HG03565 (cell line): Measurements from ENCODE around the gene HOXC11.

Source experiments
- ATAC-seq: cut with Tn5 transposase; IDR thresholded peaks from one replicate; pipeline ENCODE4 v1.9.1; 2021; ENCODE audit warnings: mild to moderate bottlenecking, moderate library complexity; ENCODE audit not compliant: unreplicated experiment

HOXC11 gene

DNA sequence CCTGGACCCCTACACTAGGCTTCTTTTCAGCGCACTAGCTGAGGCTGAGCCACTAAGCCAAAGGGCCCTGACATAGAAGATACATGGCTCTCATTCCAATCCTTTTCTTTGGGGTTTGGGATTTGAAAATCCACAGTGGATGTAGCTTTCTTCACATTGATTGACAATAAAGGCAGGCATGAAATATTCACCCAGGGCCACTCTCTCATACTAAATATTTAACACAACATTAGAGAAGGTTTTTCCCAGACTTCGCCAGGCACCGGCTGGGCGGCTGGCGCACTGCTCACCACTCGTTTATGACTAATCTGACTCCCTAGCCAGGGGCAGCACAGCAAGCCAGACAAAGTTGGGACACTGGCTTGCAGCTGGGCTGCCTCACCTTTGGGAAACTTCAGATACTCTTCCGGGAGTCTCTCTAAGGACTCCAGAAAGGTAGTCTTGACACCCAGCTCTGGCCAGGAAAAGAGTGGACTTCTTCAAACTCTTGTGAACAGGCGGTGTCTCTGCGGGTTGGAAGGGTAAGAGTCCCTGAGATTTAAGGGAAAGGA lies 699 bp upstream of the HOXC11 start:
- ATAC-seq: no peak

DNA sequence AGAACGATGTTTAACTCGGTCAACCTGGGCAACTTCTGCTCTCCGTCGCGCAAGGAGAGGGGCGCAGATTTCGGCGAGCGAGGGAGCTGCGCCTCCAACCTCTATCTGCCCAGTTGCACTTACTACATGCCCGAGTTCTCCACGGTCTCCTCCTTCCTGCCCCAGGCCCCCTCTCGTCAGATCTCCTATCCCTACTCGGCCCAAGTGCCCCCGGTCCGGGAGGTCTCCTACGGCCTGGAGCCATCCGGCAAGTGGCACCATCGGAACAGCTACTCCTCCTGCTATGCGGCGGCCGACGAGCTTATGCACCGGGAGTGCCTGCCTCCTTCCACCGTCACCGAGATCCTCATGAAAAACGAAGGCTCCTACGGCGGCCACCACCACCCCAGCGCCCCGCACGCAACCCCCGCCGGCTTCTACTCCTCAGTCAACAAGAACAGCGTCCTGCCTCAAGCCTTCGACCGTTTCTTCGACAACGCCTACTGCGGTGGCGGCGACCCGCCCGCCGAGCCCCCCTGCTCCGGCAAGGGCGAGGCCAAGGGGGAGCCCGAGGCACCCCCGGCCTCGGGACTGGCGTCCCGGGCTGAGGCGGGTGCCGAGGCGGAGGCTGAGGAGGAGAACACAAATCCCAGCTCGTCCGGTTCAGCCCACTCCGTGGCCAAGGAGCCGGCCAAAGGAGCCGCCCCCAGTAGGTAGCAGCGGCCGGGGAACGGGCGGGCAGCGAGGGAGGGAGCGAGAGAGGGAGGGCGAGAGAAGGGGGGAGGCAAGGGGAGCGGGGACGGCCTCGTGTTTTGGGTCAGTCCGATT lies 513 bp downstream of the HOXC11 start:
- ATAC-seq: no peak

DNA sequence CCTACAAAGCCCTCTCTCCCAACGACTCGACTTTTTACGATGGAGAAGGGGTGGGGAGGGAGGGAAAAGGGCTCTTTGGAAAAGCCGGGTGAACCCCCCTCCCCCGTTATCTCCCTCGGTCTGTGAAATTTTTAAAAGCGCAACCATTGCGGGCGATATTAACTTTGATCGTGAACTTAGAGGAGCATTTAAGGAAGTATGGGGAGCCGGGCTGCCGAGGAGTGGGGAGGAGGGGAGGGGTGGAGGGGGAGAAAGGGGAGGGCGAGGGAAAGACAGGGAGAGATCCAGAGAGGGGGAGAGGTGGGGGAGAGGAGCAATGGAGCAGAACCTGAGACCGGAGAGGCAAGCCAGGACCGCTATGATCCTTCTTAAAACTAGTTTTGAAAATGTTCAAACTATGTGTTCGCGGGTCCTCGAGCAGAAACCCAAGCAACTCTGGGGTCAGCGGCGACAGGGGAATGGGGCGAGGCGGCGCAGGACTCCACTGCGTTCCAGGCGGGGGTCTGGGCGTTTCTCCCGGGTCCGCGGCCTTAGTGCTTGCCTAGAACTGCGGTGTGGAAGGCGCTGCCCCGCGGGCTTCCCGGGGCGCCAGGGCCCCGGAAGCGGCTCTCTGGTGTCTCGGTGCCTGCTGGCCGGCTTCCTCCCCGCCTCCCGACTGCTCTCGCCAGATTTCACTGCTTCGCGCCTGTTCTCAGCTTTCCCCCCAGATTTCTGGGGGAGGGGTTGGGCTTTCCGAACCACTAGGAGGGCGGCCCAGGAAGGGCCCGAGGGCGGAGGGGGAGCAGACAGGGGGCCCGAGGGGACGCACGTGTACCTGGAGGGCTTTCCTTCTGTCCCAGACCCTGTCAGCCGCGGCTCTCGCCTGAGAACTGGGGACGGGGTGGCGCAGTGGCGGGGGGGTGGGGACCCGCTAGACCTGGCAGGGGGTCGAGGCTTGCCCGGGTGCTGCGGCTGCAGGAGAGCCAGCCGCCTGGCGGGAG lies 1.4 kb downstream of the HOXC11 start, which contains the start of gene HOTAIR:
Gene HOTAIR (minus strand): TSS at position 871 of the 980 bp plus-strand sequence.
- no peak for ATAC-seq

DNA sequence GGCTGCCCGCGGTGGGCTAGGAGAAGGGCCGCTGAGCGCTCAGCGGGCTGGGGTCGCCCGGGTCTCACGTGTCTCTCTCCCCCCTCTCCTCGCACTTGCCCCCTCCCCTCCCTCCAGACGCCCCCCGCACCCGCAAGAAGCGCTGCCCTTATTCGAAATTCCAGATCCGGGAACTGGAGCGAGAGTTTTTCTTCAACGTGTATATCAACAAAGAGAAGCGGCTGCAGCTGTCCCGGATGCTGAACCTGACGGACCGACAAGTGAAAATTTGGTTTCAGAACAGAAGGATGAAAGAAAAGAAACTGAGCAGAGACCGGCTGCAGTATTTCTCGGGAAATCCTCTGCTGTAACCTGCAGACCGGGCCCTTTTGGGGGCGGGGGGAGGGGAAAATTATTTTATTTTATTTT lies 2.1 kb downstream of the HOXC11 start:
- ATAC-seq: no peak

DNA sequence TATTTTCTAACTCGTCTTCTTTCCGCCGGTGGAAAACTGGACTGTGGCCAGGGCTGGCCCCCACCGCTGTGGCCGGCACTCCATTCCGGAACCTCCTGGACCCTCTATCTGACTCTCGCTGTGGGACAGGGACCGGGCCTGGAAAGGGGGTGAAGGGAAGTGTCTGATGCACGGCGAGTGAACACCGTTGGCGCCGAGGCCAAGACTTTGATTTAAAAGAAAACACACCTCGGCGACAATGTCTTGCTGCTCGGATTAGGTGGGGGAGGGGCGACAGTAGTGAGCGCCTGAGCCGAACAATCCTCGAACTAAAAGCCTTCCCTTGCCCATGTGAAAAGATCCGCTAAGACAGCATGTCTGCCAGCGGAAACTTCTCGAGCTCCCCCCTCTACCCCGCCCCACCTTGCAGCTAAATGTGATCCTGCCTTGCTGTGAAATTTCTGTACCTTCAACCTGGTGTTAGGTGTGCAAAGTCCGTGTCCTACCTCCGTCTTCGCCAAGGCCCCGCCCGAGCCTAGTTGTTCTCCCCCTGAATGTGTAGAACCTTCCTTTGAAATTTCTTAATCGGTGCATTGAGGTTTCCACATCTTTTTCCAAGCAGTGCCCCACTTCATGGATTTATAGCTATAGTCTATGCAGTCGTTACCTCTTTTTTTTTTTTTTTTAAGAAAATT lies 2.7 kb downstream of the HOXC11 start:
- ATAC-seq: no peak

DNA sequence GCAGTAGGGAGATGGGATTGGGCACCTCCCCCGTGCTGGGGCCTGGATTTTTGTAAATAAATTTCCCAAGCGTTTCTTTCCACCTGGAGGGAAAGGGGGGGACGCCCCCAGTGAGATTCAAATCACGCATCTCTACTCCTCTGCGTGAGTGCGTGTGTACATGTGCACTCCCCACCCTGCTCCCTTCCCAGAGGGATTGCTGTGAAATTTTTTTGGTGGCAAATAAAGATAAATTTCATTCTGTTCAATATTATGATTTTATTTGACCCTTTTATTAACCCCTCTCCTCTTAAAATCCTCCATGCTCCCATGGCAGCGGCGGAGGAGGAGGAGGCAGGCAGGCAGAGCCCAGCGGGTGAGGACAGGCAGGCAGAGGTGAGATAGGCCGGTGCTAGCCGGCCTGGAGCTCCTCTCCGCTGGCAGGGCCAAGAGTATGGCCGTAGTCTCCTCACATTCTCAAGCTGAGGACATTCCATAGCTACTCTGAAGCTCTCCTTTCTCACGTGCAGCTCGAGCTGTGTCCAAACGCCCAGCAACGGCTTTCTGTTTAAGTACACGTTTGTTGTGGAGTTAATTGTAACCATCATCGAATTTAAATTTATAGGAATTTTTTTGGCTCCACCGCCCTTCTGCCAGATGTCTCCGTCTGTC lies 3.4 kb downstream of the HOXC11 start:
- no peak for ATAC-seq

DNA sequence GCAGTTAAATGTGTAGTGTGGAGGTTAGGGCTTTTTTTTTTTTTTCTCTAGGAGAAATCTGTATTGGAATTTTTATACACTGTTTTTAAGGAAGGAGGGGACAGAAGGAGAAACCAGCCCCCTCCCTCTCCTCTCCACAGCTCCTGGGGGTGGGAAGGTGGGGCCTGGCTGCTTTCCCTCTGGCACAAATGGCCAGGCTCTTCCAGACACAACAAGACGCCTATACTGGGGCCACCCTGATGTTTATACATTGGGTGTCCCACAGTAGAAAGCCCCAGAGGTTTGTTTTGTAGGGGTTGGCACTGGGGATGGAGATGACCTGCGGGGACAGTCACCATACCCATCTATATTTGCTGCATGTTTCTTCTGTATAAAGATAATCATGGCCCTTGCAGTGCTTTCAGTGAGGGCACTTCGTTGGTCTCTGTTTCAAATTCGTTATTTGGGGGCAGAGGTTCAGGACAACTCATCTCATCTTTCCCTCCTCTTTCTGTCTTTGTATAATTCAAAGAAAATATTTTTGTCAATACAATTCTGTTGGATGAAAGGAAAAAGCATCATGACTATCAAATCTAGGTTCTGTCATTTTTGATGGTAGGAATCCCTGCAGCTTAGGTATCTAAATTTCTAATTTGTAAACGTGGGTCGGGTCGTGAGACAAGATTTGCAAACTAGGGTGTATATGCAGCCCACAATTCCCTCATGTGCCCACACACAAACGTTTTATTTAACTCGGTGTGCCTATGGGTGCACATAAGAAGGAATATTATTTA lies 4.1 kb downstream of the HOXC11 start:
- no peak for ATAC-seq

DNA sequence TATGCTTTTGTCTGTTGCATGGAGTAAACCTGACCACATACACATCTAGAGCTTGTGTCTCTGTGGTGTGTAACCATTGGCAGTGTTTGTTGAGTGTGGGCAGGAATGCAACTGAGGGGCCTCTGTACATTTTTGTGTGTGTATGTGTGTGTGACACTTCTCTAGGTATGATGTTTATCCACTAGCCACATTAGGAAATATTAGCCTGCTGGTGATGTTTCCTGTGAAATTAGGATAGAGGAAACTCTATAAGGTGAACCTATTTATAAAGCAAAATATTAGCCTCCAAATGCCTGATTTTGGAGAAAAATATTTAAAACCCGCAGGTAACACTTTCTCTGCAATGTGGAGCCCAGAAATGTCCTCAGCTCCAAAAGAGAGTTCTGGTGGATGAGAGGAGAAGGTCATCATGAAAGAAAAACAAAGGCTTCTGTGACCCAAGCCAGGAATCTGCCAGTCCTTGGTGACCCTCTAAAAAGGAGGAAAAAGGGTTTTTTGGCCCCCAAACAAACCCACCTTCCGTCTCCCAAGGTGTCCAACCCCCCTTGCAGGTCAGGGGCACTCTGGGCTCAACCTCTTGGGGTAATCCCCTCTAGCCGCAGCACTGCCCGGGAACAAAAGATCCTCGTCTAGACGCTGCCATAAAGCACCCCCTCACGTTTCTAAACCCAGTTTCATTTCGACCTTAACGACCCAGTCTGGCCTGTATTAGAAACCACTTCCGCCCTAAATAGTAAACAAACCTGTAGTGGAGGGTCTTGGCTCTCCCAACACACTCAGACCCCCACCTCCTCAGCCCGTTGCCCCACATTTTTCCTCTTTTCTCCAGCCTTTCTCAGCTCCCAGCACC lies 4.9 kb downstream of the HOXC11 start:
- no peak for ATAC-seq

DNA sequence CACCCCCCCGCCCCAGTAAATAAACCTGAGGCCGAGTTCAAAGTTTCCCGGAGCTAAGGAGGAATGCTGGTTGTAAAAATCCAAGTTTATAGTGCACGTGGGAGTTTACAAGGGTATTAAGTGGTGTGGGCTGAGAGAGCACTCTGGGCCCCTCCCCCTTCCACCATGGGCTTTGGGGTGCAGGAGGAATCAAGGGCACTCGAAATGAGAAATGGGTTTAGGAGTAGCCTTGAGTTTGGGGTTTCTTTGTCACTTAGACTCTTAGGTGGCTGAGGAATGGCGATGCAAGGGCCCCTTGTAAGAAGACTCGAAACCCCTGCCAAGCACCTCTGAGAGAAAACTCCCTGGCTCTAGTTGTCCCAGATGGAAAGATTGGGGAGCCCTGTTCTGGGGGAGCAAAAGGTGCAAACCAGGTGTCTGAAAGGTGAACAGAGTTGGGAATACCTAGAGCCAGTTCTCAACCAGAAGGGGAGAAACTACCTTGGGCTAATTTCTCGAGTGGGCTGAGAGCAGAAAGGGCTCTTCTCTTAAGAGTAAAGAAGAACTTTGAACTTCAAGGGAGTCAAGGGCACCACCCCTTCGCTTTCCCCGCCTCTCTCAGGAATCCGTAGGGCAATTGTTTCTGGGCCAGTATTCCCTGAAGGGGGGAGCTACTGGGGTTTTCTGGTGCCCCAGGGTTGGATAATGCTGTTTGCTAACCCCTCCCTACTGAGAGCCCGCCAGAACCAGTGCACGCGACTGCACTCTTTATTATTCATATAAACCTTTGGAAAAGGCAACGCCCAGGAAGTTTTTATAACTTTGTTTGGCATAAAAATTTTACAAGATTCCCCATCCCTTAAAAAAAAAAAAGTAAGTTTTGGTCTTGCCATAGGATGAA lies 5.8 kb downstream of the HOXC11 start:
- no peak for ATAC-seq

DNA sequence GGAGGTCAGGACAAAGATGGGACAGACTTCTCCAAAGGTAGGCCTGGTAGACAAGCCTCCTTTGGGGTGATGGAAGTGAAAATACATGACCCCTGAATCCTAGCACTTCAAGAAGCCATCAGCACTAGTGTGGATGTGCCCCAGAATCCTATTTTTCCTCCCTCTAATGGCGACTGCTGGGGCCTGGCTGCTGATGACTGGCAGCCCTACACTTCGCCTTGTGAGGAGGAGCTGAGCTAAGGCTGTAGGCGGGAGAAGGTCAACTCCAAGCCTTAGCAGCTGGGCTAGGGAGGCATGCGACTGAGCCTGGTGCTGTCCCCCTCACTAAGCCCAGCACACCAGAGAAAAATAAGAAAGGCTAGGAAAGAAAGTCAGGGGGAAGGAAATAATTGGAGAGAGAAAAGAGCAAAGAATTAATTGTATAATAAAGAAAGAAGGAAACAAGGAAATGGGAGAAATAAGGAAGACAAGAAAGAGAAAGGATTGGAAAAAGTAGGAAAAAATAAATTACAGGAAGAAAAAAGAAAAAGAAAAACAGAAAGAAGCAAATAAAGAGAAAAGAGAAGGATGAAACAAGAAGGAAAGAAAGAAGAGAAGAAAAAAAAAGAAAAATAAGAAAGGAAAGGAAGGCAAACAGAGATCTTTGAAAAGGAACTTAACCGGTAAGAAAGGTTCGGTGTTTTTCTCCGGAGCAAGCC lies 7.3 kb downstream of the HOXC11 start:
- ATAC-seq: no peak

DNA sequence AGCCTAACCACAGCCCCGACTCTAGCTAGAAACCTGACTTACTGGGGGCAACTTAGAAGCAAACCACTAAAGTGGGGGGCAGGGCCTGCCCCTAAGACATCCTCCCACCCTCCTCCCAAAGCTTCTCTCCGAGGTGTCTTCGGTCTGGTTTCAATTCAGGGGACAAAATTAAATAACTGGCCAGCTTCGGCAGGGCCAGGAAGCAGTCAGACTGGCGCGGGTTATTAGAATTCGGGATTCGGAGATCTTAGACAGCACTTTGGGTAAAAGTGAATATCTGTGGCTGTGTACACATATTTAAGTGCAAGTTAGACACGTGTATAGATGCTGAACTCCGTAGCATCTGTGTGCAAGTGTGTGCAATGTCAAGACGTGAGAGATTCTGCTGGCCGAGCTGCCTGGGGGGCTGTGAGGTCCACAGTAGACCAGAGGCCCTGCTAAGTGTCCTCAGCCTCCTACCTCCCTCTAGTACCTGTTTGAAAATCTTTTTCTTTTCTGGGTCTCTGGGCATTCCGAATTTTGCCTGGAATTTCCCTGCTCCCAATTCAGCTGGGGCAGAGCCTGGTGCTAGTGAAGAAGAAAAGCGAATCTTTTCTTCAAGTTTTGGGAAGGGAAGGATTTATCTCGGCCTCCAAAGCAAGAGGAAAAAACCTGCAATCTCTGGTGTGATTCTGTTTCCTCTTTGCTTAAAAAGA lies 8.0 kb downstream of the HOXC11 start:
- no peak for ATAC-seq

DNA sequence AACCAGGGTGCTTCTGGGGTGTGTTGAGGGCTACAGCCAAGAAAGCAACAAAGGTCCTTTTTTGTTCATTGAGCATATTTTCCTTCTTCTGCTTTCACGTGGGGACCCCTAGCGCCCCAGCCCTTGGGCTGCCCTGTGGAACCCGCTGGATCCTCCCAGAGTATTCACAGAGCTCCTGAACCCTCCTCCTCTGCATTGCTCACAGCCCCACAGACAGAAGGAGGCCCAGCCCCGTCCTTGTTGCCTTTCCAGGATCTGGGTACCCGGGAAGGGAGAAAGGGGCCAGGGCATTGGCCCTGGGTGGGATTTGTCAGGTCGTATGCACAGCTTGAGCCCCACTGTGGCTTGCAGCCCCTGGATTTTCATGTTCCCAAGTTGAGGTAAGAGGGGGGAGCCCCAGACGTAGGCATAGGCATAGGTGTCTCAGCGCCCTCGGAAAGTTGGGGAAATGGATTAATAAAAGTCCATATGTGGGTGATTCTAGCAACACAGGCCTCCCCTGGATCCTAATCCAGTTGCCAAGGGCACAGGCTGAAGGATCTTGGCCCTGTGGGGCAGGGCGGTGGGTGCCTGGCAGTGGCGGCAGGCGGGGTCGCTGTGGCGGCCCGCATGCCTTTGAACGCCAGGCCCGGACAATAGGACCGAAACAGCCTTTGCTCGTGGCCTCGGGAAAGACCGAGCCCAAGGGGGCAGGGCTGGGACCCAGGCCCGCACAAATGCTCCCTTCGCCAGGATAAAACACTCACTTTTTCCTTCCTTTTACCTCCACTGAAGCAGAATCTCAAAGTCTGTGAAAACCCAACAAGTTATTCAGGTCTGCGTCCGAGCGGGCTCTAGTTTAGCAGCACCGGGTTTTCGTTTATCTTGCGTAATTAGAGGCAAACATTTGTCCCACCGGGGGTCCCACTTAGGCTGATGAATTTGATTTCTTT lies 9.0 kb downstream of the HOXC11 start:
- ATAC-seq: no peak

DNA sequence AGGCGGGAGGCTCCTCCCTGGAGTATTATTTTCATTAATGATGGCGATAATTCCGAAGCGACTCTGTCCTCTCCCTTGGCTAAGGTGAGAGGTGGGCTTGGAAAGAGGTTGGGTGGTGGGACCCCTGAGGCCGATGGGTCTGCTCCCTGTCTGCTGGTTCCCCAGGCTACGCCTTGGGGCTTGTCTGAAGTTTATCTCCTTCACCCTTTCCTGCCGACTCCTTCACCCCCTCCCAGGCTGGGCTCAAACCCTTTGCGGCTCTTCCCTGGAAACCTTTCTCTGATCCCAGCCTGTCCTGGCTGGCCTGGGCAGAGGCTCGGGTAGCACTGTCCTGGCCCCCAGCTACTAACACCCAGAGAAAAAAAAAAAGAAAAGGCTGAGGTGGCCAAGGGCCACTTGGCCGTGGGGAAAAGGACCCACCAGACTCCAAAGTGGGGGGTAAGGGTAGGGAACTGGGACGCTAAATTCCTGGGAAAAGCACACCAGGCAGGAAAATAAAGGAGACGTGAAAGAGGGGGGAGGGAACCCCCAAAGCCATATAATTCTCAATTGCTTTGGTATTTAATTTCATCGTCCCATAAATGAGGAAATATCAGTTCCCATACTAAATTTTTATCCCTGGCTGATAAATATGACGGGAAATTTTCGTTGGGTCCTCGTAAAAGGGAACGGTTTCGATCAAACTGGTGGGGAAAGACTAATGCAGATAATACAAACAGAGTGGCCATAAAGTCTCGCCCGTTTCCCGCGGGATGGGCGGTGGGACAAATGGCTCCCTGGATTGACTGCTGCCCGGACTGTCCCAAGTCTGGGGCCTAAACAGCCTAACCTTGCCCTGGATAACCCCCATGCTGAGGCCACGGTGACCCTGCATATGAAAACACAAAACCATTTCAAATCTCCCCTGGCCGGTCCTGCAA lies 10.0 kb downstream of the HOXC11 start:
- no peak for ATAC-seq

DNA sequence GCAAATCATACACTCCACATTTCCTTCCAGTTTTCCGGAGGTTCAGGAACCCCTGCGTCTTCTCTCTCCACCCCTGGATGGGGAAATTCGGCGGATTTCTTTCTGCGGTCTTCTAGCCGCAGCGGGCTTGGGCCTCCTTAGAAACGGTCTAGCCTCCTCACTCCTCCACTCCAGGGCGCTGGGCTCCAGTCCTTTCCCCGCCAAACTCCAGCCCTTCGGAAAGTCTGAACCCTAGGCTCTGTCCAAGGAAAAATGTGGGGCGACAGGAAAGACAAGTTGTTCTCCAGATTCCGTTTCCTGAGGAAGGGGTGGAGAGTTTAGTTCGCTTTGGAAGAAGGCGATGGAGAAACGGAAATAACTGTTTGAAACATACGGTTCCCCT lies 10.6 kb downstream of the HOXC11 start:
- no peak for ATAC-seq
